ENCODE data around the gene TACC2.

The TACC2 gene

GRCh38 chr10:122033224-122033926, 44.4 kb downstream of the TACC2 start:
- no peak for DNase-seq

- no peak for DNase-seq
These were observed 45.3 kb downstream of the TACC2 start for GRCh38 chr10:122034149-122034756.

- no peak for DNase-seq
These were observed 51.8 kb downstream of the TACC2 start for GRCh38 chr10:122040786-122041185.

- DNase-seq = no peak
These were observed 53.9 kb downstream of the TACC2 start for GRCh38 chr10:122042836-122043235.

GRCh38 chr10:122044045-122044661, 55.2 kb downstream of the TACC2 start:
- DNase-seq = no peak

- DNase-seq = no peak
These were observed 55.8 kb downstream of the TACC2 start for GRCh38 chr10:122044713-122045112.

- no peak for DNase-seq
These were observed 56.2 kb downstream of the TACC2 start for GRCh38 chr10:122045212-122045611.

- DNase-seq = no peak
These were observed 58.6 kb downstream of the TACC2 start for GRCh38 chr10:122047560-122047959.

GRCh38 chr10:122049076-122049475, 60.1 kb downstream of the TACC2 start:
- DNase-seq = no peak

GRCh38 chr10:122050311-122050710, 61.3 kb downstream of the TACC2 start:
- no peak for DNase-seq

GRCh38 chr10:122050811-122051210, 61.8 kb downstream of the TACC2 start:
- DNase-seq = no peak

GRCh38 chr10:122051609-122052385, 62.8 kb downstream of the TACC2 start:
- no peak for DNase-seq

GRCh38 chr10:122052701-122053100, 63.7 kb downstream of the TACC2 start:
- no peak for DNase-seq

GRCh38 chr10:122053314-122053713, 64.4 kb downstream of the TACC2 start:
- DNase-seq = no peak

- no peak for DNase-seq
These were observed 65.4 kb downstream of the TACC2 start for GRCh38 chr10:122054048-122055025.

- DNase-seq = no peak
These were observed 66.3 kb downstream of the TACC2 start for GRCh38 chr10:122055252-122055651.

- no peak for DNase-seq
These were observed 67.6 kb downstream of the TACC2 start for GRCh38 chr10:122056431-122057094.

GRCh38 chr10:122057841-122058413, 69.0 kb downstream of the TACC2 start:
- no peak for DNase-seq

- DNase-seq = no peak
These were observed 71.3 kb downstream of the TACC2 start for GRCh38 chr10:122060250-122060649.

- DNase-seq = no peak
These were observed 74.1 kb downstream of the TACC2 start for GRCh38 chr10:122062831-122063674.
